OCI-LY3 (cell line): ENCODE results near the gene OR52A5.
"Not testable (repeated sequence)": the region's sequence is repeated elsewhere in the genome, so short reads cannot be mapped to it uniquely, and the experiment has no call there.

Experiments
- H2AFZ ChIP-seq: fragments of 200-600, 300-600 bp; shearing (Covaris generic); 2 replicates; pipeline ENCODE4 v1.6.0; 2014; ENCODE audit warnings: antibody characterized with exemption, low read depth, low read length
- H3K27ac ChIP-seq: fragments of 200-600, 300-600 bp; sonication (generic); 2 replicates; pipeline ENCODE4 v1.5.1; 2014; ENCODE audit warnings: mild to moderate bottlenecking, low read length, moderate library complexity, mixed read lengths
- H3K27me3 ChIP-seq: fragments of 200-600, 300-600 bp; sonication (generic); 2 replicates; pipeline ENCODE4 v1.6.1; 2014; ENCODE audit warnings: low read depth, low read length, mixed read lengths
- H3K36me3 ChIP-seq: fragments of 200-600, 300-600 bp; sonication (generic); replicated peaks from 2 replicates; pipeline ENCODE3; 2014; ENCODE audit warnings: low read depth, low read length, mixed read lengths
- H3K4me1 ChIP-seq: fragments of 300-600, 200-600 bp; sonication (generic); 2 replicates; pipeline ENCODE4 v1.6.1; 2014; ENCODE audit warnings: low read length, mixed read lengths
- H3K4me2 ChIP-seq: fragments of 200-600, 300-600 bp; sonication (generic); 2 replicates; pipeline ENCODE4 v1.6.1; 2014; ENCODE audit warnings: low read length, mixed read lengths
- H3K4me3 ChIP-seq: fragments of 300-600, 200-600 bp; sonication (generic); 2 replicates; pipeline ENCODE4 v1.5.1; 2014; ENCODE audit warnings: antibody characterized with exemption, mild to moderate bottlenecking, low read length, moderate library complexity
- H3K79me2 ChIP-seq: fragments of 300-600, 200-600 bp; shearing (Covaris generic); 2 replicates; pipeline ENCODE4 v1.6.1; 2014; ENCODE audit warnings: mild to moderate bottlenecking, low read length, mixed read lengths
- H3K9ac ChIP-seq: fragments of 300-600, 200-600 bp; shearing (Covaris generic); 2 replicates; pipeline ENCODE4 v1.6.0; 2014; ENCODE audit warnings: mild to moderate bottlenecking, low read length, moderate library complexity
- H3K9me3 ChIP-seq: fragments of 200-600, 300-600 bp; shearing (Covaris generic); 2 replicates; pipeline ENCODE4 v1.6.1; 2014; ENCODE audit warnings: low read length, mixed read lengths; ENCODE audit not compliant: insufficient read depth
- H4K20me1 ChIP-seq: fragments of 200-600, 300-600 bp; sonication (generic); 2 replicates; pipeline ENCODE4 v1.6.1; 2016; ENCODE audit warnings: low read length, mixed read lengths; ENCODE audit not compliant: insufficient read depth
- EZH2phosphoT487 ChIP-seq: fragments of 200-600 bp; shearing (Covaris generic); IDR thresholded peaks from 2 replicates; pipeline ENCODE4 v1.6.1; 2018; ENCODE audit warnings: antibody characterized with exemption, mixed run types, low read depth
- TF ChIP-seq, protein P1 (sequence below): fragments of 200-600, 300-600 bp; sonication (generic); IDR thresholded peaks from 2 replicates; pipeline ENCODE4 v1.5.1; 2014; ENCODE audit warnings: antibody characterized with exemption, low read length, low read depth

Gene OR52A5

DNA sequence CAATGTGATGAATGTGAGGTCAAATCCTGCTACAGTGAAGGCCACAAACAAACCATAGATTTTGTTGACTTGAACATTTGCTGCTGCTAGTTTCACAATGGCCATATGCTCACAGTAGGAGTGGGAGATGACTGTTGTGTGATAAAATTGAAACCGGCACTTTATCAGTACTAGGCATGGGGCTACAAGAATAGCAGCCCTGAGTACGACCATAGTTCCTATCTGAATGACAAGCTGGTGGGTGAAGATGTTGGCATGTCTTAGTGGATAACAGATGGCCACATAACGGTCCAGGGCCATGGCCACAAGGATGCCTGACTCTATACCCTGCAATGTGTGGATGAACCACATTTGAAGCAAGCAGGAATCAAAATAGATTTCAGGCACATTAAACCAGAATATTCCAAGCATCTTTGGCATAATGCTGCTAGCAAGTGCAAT is 13.6 kb upstream of the OR52A5 start:
- H2AFZ ChIP-seq, result no peak overlapping the region
- H3K27me3 ChIP-seq, result peaks cover 4% of the 10 kb centered on the region; the same call in 1 of the 2 replicates

DNA sequence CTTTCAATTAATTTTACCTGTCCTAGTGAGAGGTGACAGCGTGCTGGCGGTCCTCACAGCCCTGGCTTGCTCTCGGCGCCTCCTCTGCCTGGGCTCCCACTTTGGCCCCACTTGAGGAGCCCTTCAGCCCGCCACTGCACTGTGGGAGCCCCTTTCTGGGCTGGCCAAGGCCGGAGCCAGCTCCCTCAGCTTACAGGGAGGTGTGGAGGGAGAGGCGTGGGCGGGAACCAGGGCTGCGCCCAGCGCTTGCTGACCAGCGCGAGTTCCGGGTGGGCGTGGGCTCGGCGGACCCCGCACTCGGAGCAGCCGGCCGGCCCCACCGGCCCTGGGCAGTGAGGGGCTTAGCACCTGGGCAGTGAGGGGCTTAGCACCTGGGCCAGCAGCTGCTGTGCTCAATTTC is 6.0 kb upstream of the OR52A5 start:
- H3K4me2 ChIP-seq, H3K27ac ChIP-seq, H4K20me1 ChIP-seq, H2AFZ ChIP-seq, H3K9ac ChIP-seq, H3K4me1 ChIP-seq, H3K4me3 ChIP-seq, H3K9me3 ChIP-seq, H3K79me2 ChIP-seq, H3K36me3 ChIP-seq, H3K27me3 ChIP-seq: not testable (repeated sequence)

More for the DNA sequence above, 13.6 kb upstream of the OR52A5 start:
- H3K36me3 ChIP-seq, result no peaks in the 10 kb centered on the region
- H3K9me3 ChIP-seq, result no peaks in the 10 kb centered on the region
- H3K4me3 ChIP-seq, result no peak overlapping the region
- H3K4me2 ChIP-seq, result no peak overlapping the region
- H3K27ac ChIP-seq, result no peak overlapping the region
- H3K79me2 ChIP-seq, result no peaks in the 10 kb centered on the region
- H4K20me1 ChIP-seq, result no peaks in the 10 kb centered on the region
- H3K4me1 ChIP-seq, result no peaks in the 10 kb centered on the region
- H3K9ac ChIP-seq, result no peak overlapping the region
- TF ChIP-seq EZH2phosphoT487, result no peak
- TF ChIP-seq, protein P1, sequence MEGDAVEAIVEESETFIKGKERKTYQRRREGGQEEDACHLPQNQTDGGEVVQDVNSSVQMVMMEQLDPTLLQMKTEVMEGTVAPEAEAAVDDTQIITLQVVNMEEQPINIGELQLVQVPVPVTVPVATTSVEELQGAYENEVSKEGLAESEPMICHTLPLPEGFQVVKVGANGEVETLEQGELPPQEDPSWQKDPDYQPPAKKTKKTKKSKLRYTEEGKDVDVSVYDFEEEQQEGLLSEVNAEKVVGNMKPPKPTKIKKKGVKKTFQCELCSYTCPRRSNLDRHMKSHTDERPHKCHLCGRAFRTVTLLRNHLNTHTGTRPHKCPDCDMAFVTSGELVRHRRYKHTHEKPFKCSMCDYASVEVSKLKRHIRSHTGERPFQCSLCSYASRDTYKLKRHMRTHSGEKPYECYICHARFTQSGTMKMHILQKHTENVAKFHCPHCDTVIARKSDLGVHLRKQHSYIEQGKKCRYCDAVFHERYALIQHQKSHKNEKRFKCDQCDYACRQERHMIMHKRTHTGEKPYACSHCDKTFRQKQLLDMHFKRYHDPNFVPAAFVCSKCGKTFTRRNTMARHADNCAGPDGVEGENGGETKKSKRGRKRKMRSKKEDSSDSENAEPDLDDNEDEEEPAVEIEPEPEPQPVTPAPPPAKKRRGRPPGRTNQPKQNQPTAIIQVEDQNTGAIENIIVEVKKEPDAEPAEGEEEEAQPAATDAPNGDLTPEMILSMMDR, result no peak

DNA sequence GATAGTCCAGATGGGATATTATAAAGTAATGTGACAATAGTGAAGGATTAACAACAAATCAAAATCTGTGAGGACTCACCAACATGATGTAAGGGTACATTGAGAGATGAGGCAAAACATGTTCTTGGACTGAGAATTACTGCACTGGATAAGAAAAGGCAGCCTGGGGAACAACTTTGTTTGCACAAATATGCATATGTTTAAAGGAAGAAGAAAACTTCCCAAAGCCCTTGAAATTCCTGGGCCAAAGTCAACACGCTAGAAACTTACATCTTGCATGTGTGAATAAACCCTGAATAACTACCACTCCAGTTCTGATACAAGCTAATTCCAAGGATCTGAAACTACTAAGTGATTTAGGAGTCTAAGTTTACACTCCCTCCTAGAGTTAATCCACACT is 1.1 kb downstream of the OR52A5 start:
- TF ChIP-seq, protein P1, result no peak
- TF ChIP-seq EZH2phosphoT487, result no peak
- no peak overlapping the region for H3K4me2 ChIP-seq
- H3K9me3 ChIP-seq, result no peaks in the 10 kb centered on the region
- no peaks in the 10 kb centered on the region for H3K27me3 ChIP-seq
- no peaks in the 10 kb centered on the region for H4K20me1 ChIP-seq
- H2AFZ ChIP-seq, result no peak overlapping the region
- no peak overlapping the region for H3K9ac ChIP-seq
- no peaks in the 10 kb centered on the region for H3K79me2 ChIP-seq
- no peaks in the 10 kb centered on the region for H3K4me1 ChIP-seq
- no peak overlapping the region for H3K4me3 ChIP-seq
- no peak overlapping the region for H3K27ac ChIP-seq
- no peaks in the 10 kb centered on the region for H3K36me3 ChIP-seq

DNA sequence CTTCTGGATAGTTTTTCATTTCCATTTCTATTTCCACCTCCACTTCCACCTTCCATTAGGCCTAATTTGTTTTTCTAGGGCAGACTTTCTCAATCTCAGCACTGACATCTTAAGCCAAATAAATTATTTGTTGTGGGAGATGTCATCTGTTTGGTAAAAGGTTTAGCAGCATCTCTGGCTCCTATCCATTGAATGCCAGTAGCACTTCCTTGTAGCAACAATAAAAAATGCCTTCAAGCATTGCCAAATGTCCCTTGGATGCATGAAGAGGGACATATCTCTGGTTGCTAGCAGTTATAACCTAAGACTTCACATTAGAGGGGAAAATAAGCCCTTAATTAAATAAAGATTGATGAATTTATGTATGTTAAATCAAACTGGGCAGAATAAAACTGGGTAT is 1.9 kb downstream of the OR52A5 start:
- no peaks in the 10 kb centered on the region for H3K79me2 ChIP-seq
- no peaks in the 10 kb centered on the region for H3K4me1 ChIP-seq
- H3K4me3 ChIP-seq, result no peak overlapping the region
- H3K36me3 ChIP-seq, result no peaks in the 10 kb centered on the region
- TF ChIP-seq, protein P1, result no peak
- TF ChIP-seq EZH2phosphoT487, result no peak
- no peaks in the 10 kb centered on the region for H3K9me3 ChIP-seq
- no peak overlapping the region for H2AFZ ChIP-seq
- H4K20me1 ChIP-seq, result no peaks in the 10 kb centered on the region
- no peak overlapping the region for H3K9ac ChIP-seq
- no peaks in the 10 kb centered on the region for H3K27me3 ChIP-seq
- H3K27ac ChIP-seq, result no peak overlapping the region
- no peak overlapping the region for H3K4me2 ChIP-seq
